ENCODE data around the gene UBXN7.

DNA sequence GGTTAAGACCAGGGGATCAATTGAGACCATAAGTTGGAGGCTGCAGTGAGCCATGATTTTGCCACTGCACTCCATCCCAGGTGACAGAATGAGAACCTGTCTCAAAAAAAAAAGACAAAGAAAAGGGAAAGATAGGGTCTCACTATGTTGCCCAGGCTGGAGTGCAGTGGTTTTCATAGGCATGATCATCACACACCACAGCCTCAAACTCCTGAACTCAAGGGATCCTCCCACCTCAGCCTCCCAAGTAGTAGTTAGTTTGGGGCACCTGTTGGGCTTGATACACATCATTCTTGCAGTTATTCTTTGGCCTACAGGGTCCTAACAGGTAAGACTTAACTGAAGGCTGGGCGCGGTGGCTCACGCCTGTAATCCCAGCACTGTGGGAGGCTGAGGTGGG lies 42.1 kb downstream of the UBXN7 start:
- TF ChIP-seq EP300 (IDR thresholded peaks at IDR 0.05; ENCODE audit: borderline replicate concordance) (no peak), YY1 (IDR thresholded peaks at IDR 0.05; ENCODE audit: low read depth) (no peak), TEAD4 (IDR thresholded peaks at IDR 0.05) (no peak), TCF12 (IDR thresholded peaks at IDR 0.05; ENCODE audit: low read depth) (no peak), FOXM1 (IDR thresholded peaks at IDR 0.05; ENCODE audit: borderline replicate concordance, low read depth) (no peak)

Measured in Ishikawa (cell line).